Right atrium auricular region (tissue), 2 donors: ENCODE results near the gene TTC23. TPM values are rescaled to one million over a fixed set of nuclear protein-coding genes. Genes with fewer than 3 reads are reported as not detected.

Source experiments
- DNase-seq: peaks from one replicate; pipeline ENCODE4 v3.0.0-alpha.2; 2019; ENCODE audit warnings: low spot score
- H3K27ac ChIP-seq, 2 donors: fragments of 200-600 bp; sonication (generic); 1 replicate in 1 of 2; 2 replicates in 1 of 2; pipeline ENCODE4 v1.5.1; 2016 to 2019
- H3K27me3 ChIP-seq, 2 donors: fragments of 200-600 bp; sonication (generic); one replicate each; pipeline versions ENCODE4 v1.5.1 to v1.6.0; 2017 to 2019
- H3K36me3 ChIP-seq: fragments of 200-600 bp; sonication (generic); one replicate; pipeline ENCODE4 v1.5.1; 2016
- H3K4me1 ChIP-seq, 2 donors: fragments of 200-600 bp; sonication (generic); one replicate each; pipeline versions ENCODE4 v1.5.1 to v1.6.0; 2017 to 2019
- H3K4me3 ChIP-seq, 2 donors: fragments of 200-600 bp; sonication (generic); 1 replicate in 1 of 2; 2 replicates in 1 of 2; pipeline ENCODE4 v1.5.1; 2017 to 2019; ENCODE audit warnings: mild to moderate bottlenecking in 1 of 2, moderate library complexity in 1 of 2
- H3K9me3 ChIP-seq, 2 donors: fragments of 200-600 bp; sonication (generic); one replicate each; pipeline ENCODE4 v1.5.1; 2019
- CTCF ChIP-seq, 2 donors: fragments of 200-600 bp; sonication (generic); IDR thresholded peaks; one replicate each; pipeline ENCODE4 v1.5.1; 2019; ENCODE audit warnings: antibody characterized with exemption in 2 of 2
- total RNA-seq, 2 donors: library from RNA; depleted of rRNA; stranded (reverse); fragments of >200 nt; gene quantifications; one replicate each; pipeline ENCODE4 v1.1.0, GENCODE V29; 2016

Gene TTC23
- total RNA-seq, 2 donors from 2014 or later = 13.6 to 14.6 TPM

- no peak for TF ChIP-seq CTCF (IDR thresholded peaks at IDR 0.05)
- peaks cover 8% of the 10 kb centered on the region for H3K36me3 ChIP-seq
- peaks cover 0 to 23% of the 10 kb centered on the region in 2 donors for H3K4me1 ChIP-seq
- H3K27ac ChIP-seq = no peak overlapping the region
- H3K27me3 ChIP-seq = no peaks in the 10 kb centered on the region
- H3K4me3 ChIP-seq = no peak overlapping the region
- no peak for DNase-seq
- no peaks in the 10 kb centered on the region for H3K9me3 ChIP-seq
These were observed 98.2 kb downstream of the TTC23 start for GRCh38 chr15:99151156-99151555.

- H3K27ac ChIP-seq = peak overlapping the region in 1 of 2 donors; percentile 4
- no peak for DNase-seq
- H3K9me3 ChIP-seq = no peaks in the 10 kb centered on the region
- H3K4me1 ChIP-seq = peaks cover 0 to 20% of the 10 kb centered on the region in 2 donors
- H3K4me3 ChIP-seq = no peak overlapping the region
- TF ChIP-seq CTCF (IDR thresholded peaks at IDR 0.05) = no peak
- H3K36me3 ChIP-seq = no peaks in the 10 kb centered on the region
- H3K27me3 ChIP-seq = no peaks in the 10 kb centered on the region
These were observed 100.0 kb downstream of the TTC23 start for GRCh38 chr15:99149366-99149765.

- peaks cover 0 to 25% of the 10 kb centered on the region in 2 donors for H3K4me1 ChIP-seq
These were observed 100.5 kb downstream of the TTC23 start for GRCh38 chr15:99148851-99149276.

GRCh38 chr15:99146661-99147060 is 102.7 kb downstream of the TTC23 start:
- no peak overlapping the region for H3K27ac ChIP-seq
- H3K9me3 ChIP-seq = no peaks in the 10 kb centered on the region
- H3K4me3 ChIP-seq = no peak overlapping the region
- no peak for DNase-seq
- H3K4me1 ChIP-seq = peaks cover 0 to 27% of the 10 kb centered on the region in 2 donors
- no peaks in the 10 kb centered on the region for H3K27me3 ChIP-seq
- no peak for TF ChIP-seq CTCF (IDR thresholded peaks at IDR 0.05)
- no peaks in the 10 kb centered on the region for H3K36me3 ChIP-seq

More at GRCh38 chr15:99148851-99149276, 100.5 kb downstream of the TTC23 start:
- Histone ChIP-seq H3K9me3 (no peaks in the 10 kb centered on the region), H3K4me3 (no peak overlapping the region), H3K27ac (peak overlapping the region in 1 of 2 donors; percentile 12), H3K36me3 (no peaks in the 10 kb centered on the region), H3K27me3 (no peaks in the 10 kb centered on the region)
- no peak for TF ChIP-seq CTCF (IDR thresholded peaks at IDR 0.05)
- no peak for DNase-seq

GRCh38 chr15:99145778-99146177 is 103.6 kb downstream of the TTC23 start:
- Histone ChIP-seq H3K9me3 (no peaks in the 10 kb centered on the region), H3K27ac (no peak overlapping the region), H3K36me3 (no peaks in the 10 kb centered on the region), H3K27me3 (no peaks in the 10 kb centered on the region), H3K4me3 (no peak overlapping the region), H3K4me1 (peaks cover 0 to 27% of the 10 kb centered on the region in 2 donors)
- DNase-seq = no peak
- no peak for TF ChIP-seq CTCF (IDR thresholded peaks at IDR 0.05)

GRCh38 chr15:99145005-99145404 is 104.4 kb downstream of the TTC23 start:
- TF ChIP-seq CTCF (IDR thresholded peaks at IDR 0.05) = no peak
- no peak for DNase-seq
- Histone ChIP-seq H3K27me3 (no peaks in the 10 kb centered on the region), H3K27ac (no peak overlapping the region), H3K36me3 (no peaks in the 10 kb centered on the region), H3K9me3 (no peaks in the 10 kb centered on the region), H3K4me3 (no peak overlapping the region), H3K4me1 (peaks cover 0 to 27% of the 10 kb centered on the region in 2 donors)
